ENCODE data around the gene PRDM12. TPM values are rescaled to one million over a fixed set of nuclear protein-coding genes. Genes with fewer than 3 reads are reported as not detected.

The PRDM12 gene
- total and polyA plus RNA-seq, 10 donors: 0.06 to 0.07 TPM; not detected in 8

DNA sequence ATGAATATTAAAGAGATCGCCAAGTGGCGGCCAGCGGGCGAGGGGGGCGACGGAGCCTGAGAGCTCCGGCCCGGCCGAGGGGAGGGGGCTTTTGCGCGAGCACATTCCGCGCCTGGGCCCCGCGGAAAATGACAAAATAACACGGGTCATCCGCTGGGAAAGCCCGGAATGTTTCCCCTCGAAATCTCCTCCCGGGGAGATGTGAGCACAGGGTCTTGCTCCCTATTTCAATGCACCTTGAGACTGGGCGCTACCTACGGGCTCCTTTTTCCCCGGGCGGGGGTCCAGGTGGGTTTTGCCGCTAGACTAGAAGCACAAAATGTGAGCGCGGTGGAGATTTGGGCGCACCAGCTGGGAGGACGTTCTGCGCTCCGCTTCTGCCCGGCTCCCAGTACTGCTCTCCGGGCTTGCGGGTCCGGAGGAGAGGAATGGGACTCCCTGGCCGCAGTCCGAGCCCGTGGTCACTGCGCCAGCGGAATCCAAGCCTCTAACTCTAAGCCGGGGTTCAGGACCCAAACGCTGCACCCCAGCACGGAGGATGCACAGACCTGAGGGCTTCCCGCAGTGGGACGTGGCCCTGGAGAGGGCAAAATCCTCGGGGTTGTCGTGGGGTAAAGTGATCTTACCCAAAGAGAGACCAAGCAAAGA is 2.8 kb upstream of the PRDM12 start:
- intact Hi-C loops (cut with DNase I; ENCODE audit: low total_unique reads): no loop called here
- H3K36me3 ChIP-seq: no peaks in the 10 kb centered on the region
- peak overlapping the region in 5 of 8 donors; percentile 22 to 62 (median 37) for H3K4me3 ChIP-seq
- no peak overlapping the region for H3K27ac ChIP-seq
- DNase-seq: no peak
- peaks cover 33 to 100% (median 91%) of the 10 kb centered on the region in 7 donors for H3K27me3 ChIP-seq (replicated peaks in 1 of 7)
- no peak for TF ChIP-seq POLR2AphosphoS5 (IDR thresholded peaks at IDR 0.05)
- TF ChIP-seq, protein P1, sequence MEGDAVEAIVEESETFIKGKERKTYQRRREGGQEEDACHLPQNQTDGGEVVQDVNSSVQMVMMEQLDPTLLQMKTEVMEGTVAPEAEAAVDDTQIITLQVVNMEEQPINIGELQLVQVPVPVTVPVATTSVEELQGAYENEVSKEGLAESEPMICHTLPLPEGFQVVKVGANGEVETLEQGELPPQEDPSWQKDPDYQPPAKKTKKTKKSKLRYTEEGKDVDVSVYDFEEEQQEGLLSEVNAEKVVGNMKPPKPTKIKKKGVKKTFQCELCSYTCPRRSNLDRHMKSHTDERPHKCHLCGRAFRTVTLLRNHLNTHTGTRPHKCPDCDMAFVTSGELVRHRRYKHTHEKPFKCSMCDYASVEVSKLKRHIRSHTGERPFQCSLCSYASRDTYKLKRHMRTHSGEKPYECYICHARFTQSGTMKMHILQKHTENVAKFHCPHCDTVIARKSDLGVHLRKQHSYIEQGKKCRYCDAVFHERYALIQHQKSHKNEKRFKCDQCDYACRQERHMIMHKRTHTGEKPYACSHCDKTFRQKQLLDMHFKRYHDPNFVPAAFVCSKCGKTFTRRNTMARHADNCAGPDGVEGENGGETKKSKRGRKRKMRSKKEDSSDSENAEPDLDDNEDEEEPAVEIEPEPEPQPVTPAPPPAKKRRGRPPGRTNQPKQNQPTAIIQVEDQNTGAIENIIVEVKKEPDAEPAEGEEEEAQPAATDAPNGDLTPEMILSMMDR (IDR thresholded peaks at IDR 0.05 in 8 of 11, conservative IDR thresholded peaks at IDR 0.05 in 3 of 11): no peak
- no peak for TF ChIP-seq POLR2A (IDR thresholded peaks at IDR 0.05)
- WGBS, 5 donors: 4 to 11% (median 6%) methylated on average over 25 to 47 of the region's 47 CpGs
- no peaks in the 10 kb centered on the region for H3K9me3 ChIP-seq
- H3K4me1 ChIP-seq: peaks cover 41 to 75% (median 72%) of the 10 kb centered on the region in 6 donors

DNA sequence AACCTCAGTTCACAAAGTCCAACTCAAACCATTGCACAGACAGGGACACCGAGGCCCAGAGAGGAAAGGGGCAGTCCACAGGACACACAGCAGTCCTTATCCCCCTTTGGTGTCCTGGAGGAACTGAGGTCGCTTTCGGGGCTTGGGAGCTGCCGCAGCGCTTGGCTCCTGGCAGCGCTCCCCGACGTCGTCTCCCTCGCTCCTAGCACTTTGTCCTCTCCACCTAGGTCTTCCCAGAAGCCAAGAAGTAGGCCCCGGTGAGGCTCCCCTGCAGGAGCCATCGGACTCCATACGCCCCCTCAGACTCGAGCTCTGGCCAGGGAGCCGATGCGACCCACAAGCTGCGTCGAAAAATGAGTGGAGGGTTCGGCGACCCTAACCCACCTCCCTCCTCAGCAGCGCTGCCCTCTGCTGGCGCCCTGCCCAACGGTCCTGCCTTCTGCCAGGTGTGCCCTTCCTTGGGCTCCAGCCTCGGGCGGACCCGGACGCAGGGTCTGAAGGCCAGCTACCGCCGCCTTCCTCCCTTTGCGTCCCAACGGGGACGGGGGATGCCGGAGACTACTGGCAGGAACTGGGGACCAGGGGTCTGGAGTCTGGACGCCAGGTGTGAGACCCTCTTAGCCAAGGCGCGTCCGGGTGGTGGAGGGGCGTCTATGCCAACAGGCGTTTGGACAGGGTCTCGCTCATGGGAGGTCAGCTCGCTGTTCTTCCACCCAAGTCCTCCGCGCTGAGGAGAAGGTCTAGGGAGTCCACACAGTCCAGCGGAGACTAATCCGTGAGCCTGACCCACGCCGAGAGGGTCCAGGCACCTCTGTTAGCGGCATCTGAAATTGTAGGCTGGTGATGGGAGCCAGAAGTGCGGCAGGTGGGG is 2.1 kb upstream of the PRDM12 start:
- Histone ChIP-seq H3K27ac (no peak overlapping the region), H3K36me3 (no peaks in the 10 kb centered on the region), H3K4me1 (peaks cover 41 to 81% (median 72%) of the 10 kb centered on the region in 6 donors), H3K27me3 (replicated peaks in 1 of 7) (peaks cover 36 to 100% (median 98%) of the 10 kb centered on the region in 7 donors), H3K9me3 (no peaks in the 10 kb centered on the region), H3K4me3 (peak overlapping the region in 4 of 8 donors; percentile 16 to 62 (median 26))
- intact Hi-C loops (cut with DNase I; ENCODE audit: low total_unique reads): no loop called here
- WGBS, 5 donors: 7 to 9% (median 7%) methylated on average over 24 to 49 of the region's 49 CpGs
- TF ChIP-seq, protein P1 (IDR thresholded peaks at IDR 0.05 in 8 of 11, conservative IDR thresholded peaks at IDR 0.05 in 3 of 11): no peak
- TF ChIP-seq POLR2A (IDR thresholded peaks at IDR 0.05) (no peak), POLR2AphosphoS5 (IDR thresholded peaks at IDR 0.05) (no peak)
- no peak for DNase-seq

- DNase-seq: no peak
- 3 to 6% (median 4%) methylated on average over 15 of the region's 15 CpGs for WGBS, 5 donors
- Histone ChIP-seq H3K27me3 (replicated peaks in 1 of 7) (peaks cover 36 to 100% (median 99%) of the 10 kb centered on the region in 7 donors), H3K4me3 (peak overlapping the region in 7 of 8 donors; percentile 6 to 52 (median 12)), H3K9me3 (no peaks in the 10 kb centered on the region), H3K4me1 (peaks cover 41 to 81% (median 72%) of the 10 kb centered on the region in 6 donors), H3K36me3 (no peaks in the 10 kb centered on the region), H3K27ac (no peak overlapping the region)
- intact Hi-C loops (cut with DNase I; ENCODE audit: low total_unique reads): no loop called here
- TF ChIP-seq, protein P1 (IDR thresholded peaks at IDR 0.05 in 8 of 11, conservative IDR thresholded peaks at IDR 0.05 in 3 of 11): no peak
- TF ChIP-seq POLR2A (IDR thresholded peaks at IDR 0.05): no peak
Observed at GRCh38 chr9:130662970-130663257, 1.5 kb upstream of the PRDM12 start.

All from spleen (tissue), 11 donors.